GM19463 (cell line): ENCODE results near the gene KCNK13.

Experiments used
- ATAC-seq: cut with Tn5 transposase; IDR thresholded peaks from one replicate; pipeline ENCODE4 v1.9.1; 2021; ENCODE audit warnings: mild to moderate bottlenecking, moderate library complexity; ENCODE audit not compliant: unreplicated experiment

KCNK13 gene

DNA sequence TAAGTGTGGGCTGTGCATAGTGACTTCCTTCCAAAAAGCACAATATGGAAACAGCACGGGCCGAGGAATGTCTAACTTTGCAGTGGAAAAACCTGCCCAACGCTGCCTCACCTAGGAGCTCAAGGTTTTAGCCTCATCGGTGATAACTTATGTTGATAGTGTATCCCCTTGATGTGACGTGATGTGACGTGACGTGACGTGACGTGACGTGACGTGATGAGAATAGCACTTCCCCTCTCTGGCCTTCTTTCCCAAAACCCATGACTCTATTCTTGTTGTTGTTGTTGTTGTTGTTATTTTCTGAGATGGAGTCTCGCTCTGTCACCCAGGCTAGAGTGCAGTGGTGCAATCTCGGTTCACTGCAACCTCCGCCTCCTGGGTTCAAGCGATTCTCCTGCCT, 64.5 kb downstream of the KCNK13 start:
- ATAC-seq: no peak

DNA sequence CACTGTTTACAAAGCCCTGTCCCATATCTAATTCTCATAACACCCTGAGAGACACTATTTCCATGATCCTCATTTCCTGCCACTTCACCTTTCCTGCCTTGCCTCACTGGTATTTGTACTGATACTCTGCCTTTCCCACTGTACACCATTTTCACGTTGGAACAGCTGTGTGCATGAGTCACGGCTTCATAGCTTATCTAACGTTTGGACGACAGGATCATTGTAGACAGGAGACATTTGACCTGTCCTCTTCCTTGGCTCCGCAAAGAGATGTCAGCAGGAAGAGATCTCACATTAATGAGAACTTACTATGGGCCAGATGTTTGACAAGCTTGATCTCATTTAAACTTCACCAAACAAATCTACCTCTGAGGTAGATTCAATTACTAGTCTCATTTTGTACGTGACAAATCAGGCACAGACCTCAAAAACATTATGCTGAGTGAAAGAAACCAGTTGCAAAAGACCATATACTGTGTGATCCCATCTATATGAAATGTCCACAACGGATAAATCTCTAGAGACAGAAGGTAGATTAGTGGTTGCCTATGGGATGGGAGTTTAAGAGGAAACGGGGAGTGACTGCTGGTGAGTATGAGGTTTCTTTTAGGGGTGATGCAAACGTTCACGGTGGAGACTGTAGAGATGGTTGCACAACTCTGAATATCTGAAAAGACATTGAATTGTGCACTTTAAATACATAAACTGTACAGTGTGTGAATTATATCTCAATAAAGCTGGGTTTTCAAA, 71.2 kb downstream of the KCNK13 start:
- ATAC-seq: no peak

DNA sequence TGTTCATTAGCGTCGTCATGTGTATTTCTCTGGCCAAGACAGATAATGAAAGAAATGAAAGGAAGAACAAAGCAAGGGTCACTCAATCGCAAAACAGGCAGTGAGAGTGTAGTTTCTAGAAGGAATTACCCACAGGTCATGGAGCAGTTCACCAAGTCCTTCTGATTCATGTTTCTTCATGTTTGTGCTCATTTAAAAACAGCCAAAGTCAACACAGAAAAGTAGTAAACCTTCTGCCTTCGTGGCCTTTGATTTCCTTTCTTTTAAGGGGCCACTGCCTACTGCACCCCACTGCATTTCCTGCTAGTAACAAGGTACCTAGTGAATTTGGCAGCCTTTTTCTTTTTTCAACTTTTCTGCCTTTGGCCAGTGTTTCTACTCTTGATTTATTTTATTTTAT, 75.1 kb downstream of the KCNK13 start:
- no peak for ATAC-seq

DNA sequence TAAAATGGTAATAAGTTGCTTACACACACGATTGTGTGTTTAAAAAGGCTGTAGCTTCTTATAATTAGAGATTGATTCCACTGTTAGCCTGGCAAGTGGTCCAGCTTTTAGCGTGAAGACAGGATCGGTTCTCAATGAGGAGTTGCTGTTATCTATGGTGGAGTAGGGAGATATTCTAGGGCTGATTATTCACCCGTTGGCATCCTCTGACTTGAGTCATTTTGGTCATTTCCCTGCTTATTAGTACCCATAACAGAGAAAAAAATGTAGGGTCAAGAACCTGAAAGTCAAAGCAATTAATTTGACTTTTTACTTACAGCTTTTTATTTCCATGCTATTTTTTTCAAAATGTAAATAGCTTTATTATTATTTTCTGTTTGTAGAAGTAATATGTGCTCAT, 76.0 kb downstream of the KCNK13 start:
- ATAC-seq: no peak

DNA sequence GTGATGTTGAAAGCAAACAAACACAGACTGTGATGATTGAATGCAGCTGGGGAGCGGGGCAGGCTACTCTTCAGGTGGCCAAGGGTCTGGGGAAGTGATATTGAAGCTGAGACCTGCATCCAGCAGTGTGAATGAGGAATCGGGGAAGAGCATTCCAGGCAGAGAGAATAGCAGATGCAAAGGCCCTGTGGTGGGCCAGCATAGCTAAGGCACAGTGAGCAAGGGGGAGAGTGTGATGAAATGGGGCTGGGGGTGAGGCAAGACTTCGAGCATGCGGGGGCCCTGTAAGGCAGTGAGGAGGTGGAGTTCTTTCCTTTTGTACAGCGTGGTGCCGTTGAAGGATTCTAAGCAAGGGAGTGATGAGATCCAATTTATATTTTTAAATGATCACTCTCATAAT, 77.4 kb downstream of the KCNK13 start:
- no peak for ATAC-seq

DNA sequence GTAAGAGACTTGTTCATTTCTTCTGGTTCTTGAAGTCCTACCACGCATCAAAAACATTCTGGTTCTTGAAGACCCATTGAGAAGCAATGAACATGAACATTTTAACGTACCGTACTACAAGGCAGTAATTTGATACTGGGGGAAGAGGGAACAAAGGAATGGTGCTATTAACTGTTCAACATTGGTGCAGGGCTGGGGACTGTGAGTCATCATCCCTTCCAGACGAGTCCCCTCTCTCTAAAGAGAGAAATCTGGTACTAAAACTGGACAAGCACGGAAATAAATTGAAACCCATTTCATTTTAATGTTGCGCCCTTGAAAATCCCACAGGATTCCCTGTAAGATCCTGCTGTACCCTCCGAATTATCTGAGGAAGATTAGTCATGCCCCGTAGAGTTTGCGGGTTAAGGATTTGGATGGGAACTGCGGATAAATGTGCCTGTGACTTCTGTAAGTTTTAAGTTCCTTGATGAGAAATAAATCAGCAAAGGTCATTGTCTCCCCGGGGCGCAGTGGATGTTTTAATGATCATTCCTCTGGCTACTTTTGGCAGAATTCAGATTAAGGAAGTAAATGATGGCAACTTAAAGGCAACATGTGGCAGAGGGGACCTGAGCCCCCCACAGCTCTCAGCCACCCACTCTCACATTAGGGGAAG, 78.6 kb downstream of the KCNK13 start:
- ATAC-seq: no peak

DNA sequence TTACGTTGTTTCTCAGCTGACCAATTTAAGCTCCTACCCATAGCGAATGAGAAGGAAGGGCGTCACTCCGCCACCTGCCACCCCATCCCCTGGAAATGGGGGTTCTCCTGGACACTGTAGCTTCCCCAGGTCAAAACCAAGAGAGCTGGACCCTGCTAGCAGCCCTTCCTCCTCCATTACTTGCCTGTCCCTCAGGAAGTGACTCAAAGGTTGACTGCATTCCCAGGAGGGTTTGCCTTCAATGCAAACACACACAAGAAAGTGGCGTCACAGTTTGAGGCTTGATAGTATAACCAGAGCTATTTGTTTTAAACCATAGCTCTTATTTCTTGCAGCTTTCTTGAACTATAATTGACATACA, 79.1 kb downstream of the KCNK13 start:
- ATAC-seq: no peak

DNA sequence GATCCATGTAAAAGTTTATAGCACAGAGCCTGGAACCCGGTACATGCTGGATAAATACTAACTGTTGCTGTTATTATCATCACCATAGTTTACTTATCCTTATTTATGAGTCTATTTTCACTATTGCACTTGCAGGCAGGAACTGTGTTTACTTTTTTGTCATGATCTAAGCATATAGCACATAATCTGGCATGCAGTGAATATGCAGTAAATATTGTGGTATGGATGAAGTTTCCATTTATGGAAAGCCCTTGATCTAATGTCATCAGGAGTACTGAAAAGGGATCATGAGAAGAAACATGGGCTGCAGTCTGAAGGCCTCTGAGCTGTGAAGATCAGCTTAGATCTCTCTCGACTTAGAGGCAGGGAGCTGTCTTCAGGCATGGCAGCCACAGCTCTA, 91.6 kb downstream of the KCNK13 start:
- no peak for ATAC-seq

DNA sequence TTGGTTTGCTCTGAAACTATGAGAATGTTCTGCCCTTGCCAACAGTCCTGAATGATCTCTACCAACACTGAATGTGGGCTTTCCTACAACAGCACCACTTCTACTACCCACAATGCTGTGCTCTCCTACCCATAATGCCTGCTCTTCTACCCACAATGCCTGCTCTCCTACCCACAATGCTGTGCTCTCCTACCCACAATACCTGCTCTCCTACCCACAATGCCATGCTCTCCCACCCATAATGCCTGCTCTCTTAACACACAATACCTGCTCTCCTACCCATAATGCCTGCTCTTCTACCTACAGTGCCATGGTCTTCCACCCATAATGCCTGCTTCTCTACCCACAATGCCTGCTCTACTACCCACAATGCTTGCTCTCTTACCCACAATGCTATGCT, 92.3 kb downstream of the KCNK13 start:
- no peak for ATAC-seq

DNA sequence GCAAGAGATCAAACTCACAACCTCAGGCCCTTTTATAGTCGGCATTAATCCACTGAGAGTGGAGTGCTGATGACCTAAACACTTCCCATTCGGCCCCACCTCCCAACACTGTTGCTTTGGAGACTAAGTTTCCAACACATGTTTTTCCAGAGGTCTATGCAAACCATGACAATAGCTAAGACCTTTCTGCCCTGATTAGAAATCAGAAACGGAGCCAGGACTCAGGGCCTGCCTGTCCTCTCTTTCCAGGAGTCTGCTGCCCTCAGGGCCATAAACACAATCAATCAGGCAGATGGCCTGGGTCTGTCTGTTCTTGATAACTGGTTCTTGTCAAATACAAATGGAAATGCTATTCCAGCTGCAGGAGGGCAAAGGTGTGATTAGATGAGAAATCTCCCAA, 97.4 kb downstream of the KCNK13 start:
- no peak for ATAC-seq

DNA sequence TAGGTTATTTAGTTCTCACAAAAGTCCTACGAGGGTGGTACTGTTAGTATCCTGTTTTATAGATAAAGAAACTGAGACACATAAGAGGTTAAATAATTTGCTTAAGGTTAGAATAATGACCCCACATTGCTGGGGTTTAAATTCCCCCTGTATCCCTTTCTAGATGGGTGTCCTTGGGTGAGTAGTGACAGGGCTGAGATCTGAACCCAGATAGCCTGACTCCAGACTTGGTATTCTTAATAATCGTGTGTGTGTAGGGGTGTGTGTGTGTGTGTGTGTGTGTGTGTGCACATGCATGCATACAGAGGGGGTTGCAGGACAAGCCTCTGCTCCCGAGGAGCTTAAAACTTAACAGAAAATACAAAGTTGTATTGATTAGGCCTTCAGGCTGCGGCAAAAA, 97.9 kb downstream of the KCNK13 start:
- ATAC-seq: no peak

DNA sequence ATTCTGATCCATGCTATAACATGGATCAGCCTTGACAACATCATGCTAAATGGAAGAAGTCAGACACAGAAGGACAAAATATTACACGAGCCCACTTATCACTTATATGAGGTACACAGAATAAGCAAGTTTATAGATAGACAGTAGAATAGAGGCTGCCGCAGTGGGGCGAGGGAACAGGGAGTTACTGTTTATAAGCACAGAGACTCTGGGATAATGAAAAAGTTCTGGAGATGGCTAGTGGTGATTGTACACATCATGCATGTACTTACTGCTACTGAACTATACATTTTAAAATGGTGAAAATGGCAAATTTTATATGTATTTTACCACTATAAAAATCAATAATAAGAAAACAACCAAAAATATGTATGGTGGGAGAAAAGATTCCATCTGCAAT, 99.3 kb downstream of the KCNK13 start:
- ATAC-seq: no peak

DNA sequence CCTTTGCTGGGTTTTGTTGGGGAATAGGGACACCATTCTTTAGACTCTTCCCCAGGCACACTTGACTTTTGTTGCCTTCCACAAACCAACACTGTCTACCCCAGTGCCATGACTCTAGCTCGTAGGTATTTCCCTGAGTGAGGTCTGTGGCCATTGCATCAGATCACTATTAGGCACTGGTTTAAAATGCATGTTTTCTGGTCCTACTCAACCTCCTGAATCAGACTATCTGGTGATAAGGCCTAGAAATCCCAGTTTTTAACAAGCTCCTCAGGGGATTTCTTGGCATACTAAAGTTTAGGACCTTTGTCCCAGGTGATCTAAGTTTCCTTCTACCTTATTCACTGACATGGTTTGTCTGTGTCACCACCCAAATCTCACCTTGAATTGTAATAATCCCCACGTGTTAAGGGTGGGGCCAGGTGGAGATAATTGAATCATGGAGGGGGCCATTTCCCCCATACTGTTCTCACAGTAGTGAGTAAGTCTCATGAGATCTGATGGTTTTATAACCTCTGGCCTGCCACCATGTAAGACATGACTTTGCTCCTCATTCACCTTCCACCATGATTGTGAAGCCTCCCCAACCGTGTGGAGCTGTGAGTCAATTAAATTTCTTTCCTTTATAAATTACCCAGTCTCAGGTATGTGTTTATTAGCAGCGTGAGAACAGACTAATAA, 106.8 kb downstream of the KCNK13 start:
- ATAC-seq: no peak

DNA sequence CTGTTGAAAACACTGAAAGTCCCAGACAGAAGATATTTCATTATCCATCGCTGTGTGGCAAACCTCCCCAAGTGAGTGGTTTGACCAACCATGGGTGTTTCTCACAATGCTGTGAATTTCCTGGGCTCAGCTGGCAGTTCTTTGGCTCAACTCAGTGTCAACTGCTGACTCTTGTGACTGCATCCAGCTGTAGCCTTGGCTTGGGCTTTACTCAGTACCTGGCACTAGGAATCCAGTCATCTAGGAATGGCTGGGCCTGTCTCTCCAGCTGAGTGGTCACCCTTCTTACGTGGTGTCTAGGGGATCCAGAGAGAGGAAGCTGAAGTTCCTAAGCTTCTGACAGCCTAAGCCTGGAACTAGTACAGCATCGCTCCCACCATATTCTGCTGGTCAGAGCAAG, 113.8 kb downstream of the KCNK13 start:
- no peak for ATAC-seq

DNA sequence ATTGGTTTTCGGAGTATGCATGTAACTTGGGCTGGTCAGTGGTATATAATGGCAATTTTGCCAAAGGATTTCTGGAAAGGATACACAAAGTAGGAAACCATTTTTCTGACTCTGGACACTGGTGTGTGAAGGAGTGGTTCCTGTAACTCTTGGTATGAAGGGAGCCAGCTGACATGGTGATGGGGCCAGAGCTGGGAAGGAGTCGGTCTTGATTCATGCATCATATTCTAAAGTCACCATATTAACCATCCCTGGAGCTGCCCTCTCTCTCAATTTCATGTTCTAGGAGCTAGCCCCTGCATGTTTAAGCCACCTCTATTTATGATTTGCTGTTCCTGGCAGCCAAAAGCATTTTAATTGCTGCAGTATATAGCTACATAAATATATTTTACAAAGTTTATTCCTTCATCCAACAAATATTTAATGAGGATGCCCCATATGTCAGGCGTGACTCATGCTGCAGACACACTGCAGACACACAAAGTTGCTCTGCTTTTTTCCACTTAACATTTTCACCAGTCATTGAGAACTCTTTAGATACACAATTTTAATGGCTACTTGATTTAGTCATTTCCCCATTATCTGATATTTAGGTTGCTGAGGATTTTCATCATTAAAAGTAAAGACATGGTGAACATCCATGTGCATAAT, 115.9 kb downstream of the KCNK13 start:
- no peak for ATAC-seq

DNA sequence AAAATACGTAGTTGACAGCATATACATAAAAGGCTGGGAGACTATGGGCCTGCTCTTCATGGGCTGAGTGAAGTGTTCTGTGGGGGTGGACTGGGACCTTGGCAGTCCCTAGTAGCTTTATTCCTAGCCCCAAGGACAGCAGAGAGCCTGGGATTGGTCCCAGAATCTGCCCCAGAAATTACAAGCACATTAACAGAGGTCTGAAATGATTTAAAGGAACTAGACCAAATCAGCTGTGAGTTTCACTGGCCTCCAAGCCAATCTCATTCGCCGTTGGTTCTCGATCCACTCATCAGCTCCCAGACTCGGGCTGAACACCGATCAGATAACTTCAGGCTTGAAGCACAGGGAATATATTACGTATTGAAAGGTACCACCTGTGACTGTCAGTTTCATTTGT, 117.6 kb downstream of the KCNK13 start:
- ATAC-seq: no peak

DNA sequence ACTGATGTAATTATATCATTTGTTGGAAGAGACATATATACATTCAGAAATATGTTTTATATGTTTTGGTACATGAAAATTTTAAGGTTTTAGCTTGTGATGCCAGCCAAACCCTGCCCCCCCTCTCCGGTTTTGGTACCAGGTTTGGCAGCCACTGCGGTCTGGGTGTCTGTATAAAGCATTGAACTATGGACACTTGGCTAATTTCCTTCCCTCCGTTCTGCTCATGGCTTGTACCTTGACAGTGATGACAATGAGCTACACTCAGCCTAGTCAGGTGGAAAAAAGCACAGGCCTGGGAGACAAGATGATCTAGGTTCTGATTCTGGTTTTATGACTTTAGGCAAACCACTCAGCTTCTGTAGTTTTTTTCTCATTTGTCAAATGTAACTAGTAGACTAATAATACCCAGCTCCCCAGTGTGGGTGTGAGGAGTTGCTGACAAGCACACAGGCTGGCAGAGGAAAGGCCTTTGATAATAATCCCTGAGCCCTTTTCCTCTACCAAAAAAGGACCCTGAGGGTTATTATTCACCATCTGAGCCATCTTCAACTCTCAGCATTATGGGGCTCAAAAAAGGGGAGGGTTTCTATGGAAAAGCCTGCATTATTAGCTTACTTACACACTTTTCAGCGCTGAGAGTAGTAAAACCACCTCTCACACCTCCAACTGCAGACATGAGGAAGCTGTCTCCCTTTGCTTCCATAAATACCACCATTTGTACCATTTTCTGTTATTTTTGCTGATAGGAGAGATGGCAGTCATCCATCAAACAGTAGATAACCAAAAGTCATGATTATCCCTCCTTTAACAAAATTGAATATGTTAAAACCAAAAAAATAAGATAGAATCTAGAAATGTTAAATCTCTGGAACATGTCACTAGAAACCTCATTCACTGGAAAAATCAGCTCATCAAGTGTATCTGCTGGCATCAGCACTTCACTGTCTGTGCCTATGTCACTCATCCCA, 118.3 kb downstream of the KCNK13 start:
- no peak for ATAC-seq

DNA sequence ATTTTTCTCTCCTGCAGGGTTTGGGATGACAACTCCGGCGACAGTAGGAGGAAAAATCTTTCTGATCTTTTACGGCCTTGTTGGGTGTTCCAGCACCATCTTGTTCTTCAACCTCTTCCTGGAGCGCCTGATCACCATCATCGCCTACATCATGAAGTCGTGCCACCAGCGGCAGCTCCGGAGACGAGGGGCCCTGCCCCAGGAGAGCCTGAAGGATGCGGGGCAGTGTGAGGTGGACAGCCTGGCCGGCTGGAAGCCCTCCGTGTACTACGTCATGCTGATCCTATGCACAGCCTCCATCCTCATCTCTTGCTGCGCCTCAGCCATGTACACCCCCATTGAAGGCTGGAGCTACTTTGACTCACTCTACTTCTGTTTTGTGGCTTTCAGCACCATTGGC, 122.3 kb downstream of the KCNK13 start:
- ATAC-seq: no peak

DNA sequence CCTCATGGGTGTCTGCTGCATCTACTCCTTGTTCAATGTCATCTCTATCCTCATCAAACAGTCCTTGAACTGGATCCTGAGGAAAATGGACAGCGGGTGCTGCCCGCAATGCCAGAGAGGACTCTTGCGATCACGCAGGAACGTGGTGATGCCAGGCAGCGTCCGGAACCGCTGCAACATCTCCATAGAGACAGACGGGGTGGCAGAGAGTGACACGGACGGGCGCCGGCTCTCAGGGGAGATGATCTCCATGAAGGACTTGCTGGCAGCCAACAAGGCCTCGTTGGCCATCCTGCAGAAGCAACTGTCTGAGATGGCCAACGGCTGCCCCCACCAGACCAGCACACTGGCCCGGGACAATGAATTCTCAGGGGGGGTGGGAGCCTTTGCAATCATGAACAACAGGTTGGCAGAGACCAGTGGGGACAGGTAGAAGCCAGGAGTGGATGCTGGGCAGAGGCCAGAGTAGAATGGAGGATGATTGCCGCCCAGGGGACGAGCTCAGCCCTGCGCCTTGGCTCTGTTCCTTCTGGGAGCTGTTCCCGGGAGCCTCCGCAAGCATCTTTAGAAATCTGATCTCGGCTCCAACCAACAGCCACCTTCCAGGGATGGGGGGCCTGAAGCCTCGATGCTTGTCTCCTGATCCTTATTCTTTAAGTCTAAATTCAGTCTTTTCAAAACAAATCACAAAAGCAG, 122.9 kb downstream of the KCNK13 start:
- no peak for ATAC-seq

DNA sequence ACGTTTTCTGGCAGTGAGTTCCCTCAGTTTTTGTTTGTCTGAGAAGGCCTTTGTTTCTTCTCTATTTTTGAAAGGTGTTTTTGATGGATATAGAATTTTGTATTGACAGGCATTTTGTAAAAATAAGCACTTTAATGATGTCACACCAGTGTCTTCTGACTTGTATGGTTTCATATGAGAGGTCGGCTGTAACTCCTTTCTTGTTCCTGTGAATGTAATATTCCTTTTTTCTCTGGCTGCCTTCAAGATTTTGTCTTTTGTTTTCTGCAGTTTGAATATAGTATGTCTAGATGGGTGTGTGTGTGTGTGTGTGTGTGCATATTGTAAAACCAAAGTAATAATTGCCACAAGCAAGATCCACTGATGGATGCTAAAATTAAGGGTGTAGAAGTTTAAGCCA, 126.8 kb downstream of the KCNK13 start:
- no peak for ATAC-seq
